KOPT-K1 (cell line): Measurements from ENCODE around the gene C2orf92.

ENCODE experiments used
- H3K27ac ChIP-seq: fragments of 200-600 bp; sonication (generic); 2 replicates; pipeline ENCODE4 v1.5.1; 2016; ENCODE audit warnings: antibody characterized with exemption, mild to moderate bottlenecking, low read depth, low read length; ENCODE audit not compliant: poor library complexity, severe bottlenecking
- H3K36me3 ChIP-seq: fragments of 200-600 bp; sonication (generic); 2 replicates; pipeline ENCODE4 v1.5.1; 2017; ENCODE audit warnings: antibody characterized with exemption, mild to moderate bottlenecking, low read length, moderate library complexity; ENCODE audit not compliant: insufficient read depth
- H3K9me3 ChIP-seq: fragments of 200-600 bp; sonication (generic); 2 replicates; pipeline ENCODE4 v1.5.1; 2017; ENCODE audit warnings: antibody characterized with exemption, low read length, mild to moderate bottlenecking; ENCODE audit not compliant: insufficient read depth, poor library complexity, severe bottlenecking

Gene C2orf92

DNA sequence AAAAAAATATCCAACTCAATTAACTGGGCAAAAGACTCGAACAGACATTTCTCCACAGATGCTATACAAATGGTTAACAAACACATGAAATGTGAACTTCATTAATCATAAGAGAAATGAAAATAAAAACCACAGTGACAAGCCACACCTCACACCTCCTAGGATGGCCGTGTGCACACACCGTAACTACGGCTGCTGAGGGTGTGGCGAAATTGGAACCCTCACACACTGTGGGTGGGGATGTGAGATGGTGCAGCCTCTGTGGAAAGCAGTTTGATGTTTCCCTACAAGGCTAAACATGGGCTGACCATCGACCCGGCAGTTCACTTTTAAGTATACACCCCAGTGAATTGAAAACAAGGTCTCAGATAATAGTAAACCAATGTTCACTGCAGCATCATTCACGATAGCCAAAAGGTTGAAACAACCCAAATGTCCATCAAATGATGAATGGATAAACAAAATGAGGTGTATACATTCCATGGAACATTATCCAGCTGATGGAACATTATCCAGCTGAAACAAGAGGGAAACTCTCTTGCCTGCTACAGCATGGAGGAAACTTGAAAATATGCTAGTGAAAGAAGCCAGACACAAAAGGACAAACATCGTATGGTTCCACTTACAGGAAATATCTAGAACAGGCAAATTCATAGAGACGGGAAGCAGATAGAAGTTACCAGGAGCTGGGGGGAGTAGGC, 76.1 kb downstream of the C2orf92 start:
- no peak overlapping the region for H3K27ac ChIP-seq

DNA sequence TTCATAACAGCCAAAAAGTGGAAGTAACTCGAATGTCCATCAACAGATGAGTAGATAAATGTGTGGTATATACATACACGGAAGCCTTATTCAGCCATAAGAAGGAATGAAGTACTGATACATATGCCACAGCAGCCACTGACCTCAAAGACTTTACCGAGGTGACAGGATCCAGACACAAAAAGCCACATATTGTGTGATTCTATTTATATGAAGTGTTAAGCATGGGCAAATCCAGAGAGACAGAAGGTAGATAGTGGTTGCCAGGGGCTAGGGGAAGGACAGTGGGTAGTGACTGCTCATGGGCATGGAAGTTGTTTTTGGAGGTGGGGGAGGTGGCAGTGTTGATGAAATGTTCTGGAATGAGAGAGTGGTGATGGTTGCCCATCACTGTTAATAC, 77.8 kb downstream of the C2orf92 start:
- H3K27ac ChIP-seq: no peak overlapping the region

More for the DNA sequence above, 76.1 kb downstream of the C2orf92 start:
- Histone ChIP-seq H3K9me3 (no peaks in the 10 kb centered on the region), H3K36me3 (peaks cover 30% of the 10 kb centered on the region)

DNA sequence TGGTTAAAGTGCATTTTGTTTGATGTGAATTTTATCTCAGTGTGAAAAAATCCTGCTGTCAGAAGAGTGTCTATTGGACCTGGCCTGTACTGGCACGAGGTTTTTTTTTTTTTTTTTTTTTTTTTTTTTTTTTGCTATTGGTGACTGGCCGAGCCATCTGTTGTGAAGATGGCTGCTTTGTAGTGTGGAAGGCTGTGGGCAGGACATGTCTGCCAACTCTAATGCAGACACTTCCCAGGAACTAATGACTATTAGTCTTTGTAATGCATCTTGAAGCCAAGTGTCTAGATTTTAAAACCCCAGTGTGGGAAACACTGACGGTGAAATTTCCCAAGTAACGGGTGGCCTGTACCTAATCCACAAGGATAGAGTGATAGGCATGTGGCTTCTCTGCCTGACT, 78.2 kb downstream of the C2orf92 start:
- Histone ChIP-seq H3K27ac (no peak overlapping the region), H3K36me3 (peaks cover 11% of the 10 kb centered on the region)

More for the DNA sequence above, 77.8 kb downstream of the C2orf92 start:
- H3K36me3 ChIP-seq: peaks cover 14% of the 10 kb centered on the region
- no peaks in the 10 kb centered on the region for H3K9me3 ChIP-seq

DNA sequence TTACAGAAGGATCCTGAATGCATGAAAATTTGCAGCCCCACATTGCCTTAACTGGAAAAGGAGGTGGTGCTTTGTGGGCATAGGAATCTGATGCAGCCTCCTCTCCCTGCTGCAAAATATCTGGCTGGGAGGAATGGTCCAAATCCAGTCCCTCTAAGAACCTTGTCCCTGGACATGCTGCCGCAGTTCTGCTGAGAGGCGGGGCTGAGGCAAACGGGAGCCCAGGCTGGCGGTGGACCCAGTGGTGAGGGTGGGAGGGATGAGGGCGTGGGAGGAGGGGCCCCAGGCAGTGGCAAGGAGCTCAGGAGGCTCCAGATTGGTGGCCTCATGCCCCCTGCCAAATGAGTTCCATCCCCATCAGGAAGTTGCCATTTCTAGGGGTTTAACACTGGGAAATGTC, 80.1 kb downstream of the C2orf92 start:
- Histone ChIP-seq H3K27ac (no peak overlapping the region), H3K9me3 (no peaks in the 10 kb centered on the region), H3K36me3 (peaks cover 7% of the 10 kb centered on the region)

More for the DNA sequence above, 78.2 kb downstream of the C2orf92 start:
- H3K9me3 ChIP-seq: no peaks in the 10 kb centered on the region

DNA sequence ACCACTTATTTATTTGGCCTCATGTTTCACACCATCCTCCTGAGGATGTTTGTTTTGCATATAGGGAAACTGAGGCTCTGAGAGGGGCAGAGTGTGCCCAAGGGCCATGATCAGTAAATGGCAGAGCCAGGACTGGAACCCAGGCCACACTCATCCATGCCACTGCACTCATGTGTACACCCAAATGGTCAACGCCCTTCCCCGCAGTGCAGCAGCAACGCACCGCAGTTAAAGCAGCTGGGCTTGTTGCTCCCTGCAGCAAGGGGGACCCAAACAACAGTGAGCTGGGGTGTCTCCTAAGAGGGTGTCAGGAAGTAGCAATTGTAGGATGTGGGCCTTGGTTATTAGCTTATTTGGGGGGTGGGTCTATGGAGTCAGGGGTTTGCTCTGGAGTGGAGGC, 80.5 kb downstream of the C2orf92 start:
- no peak overlapping the region for H3K27ac ChIP-seq
- H3K36me3 ChIP-seq: peaks cover 10% of the 10 kb centered on the region

DNA sequence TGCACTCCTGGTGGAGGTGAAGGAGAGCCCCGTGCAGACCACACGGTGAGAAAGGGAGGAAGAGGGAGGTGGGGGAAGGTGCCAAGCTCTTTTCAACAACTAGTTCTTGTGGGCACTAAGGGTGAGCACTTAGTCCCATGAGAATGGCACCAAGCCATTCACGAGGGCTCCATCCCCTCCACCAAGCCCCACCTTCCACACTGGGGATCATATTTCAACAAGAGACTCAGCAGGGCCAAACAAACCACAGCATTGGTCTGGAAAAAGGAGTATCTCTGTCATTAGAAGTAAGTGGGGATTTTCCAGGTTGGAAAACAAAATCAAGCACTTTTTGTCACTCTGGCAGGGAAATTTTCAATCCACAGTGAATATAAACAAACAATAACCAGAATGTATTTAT, 82.2 kb downstream of the C2orf92 start:
- Histone ChIP-seq H3K36me3 (peaks cover 28% of the 10 kb centered on the region), H3K27ac (no peak overlapping the region), H3K9me3 (no peaks in the 10 kb centered on the region)

More for the DNA sequence above, 80.5 kb downstream of the C2orf92 start:
- no peaks in the 10 kb centered on the region for H3K9me3 ChIP-seq
